ENCODE data around the gene ANGEL2.

GRCh38 chr1:213055767-213056166 lies 40.1 kb upstream of the ANGEL2 start:
- no peak for TF ChIP-seq CTCF (IDR thresholded peaks at IDR 0.05)
- no peak for TF ChIP-seq POLR2A (IDR thresholded peaks at IDR 0.05)

Measured in heart left ventricle (tissue), 13 donors.